HCT116 (cell line): ENCODE results near the gene C1R.

ENCODE experiments used
- CEBPB ChIP-seq: IDR thresholded peaks from 2 replicates; pipeline ENCODE4 v1.6.1; 2012; ENCODE audit warnings: low read depth
- MAX ChIP-seq: IDR thresholded peaks from 2 replicates; pipeline ENCODE4 v1.6.1; 2012
- POLR2A ChIP-seq: IDR thresholded peaks from 2 replicates; pipeline ENCODE4 v1.7.0; 2011; ENCODE audit warnings: borderline replicate concordance; ENCODE audit not compliant: insufficient read depth, insufficient read length; ENCODE audit errors: extremely low read depth
- TCF7L2 ChIP-seq: IDR thresholded peaks from 2 replicates; pipeline ENCODE4 v1.7.0; 2011; ENCODE audit warnings: borderline replicate concordance, inconsistent platforms; ENCODE audit not compliant: insufficient read depth, insufficient read length; ENCODE audit errors: extremely low read depth
- ZBTB33 ChIP-seq: IDR thresholded peaks from 2 replicates; pipeline ENCODE4 v1.6.1; 2011; ENCODE audit warnings: mild to moderate bottlenecking, low read length, moderate library complexity; ENCODE audit not compliant: insufficient replicate concordance; ENCODE audit errors: extremely low read depth
- ZFX ChIP-seq: fragments of 450-650 bp; IDR thresholded peaks from 2 replicates; pipeline ENCODE4 v1.6.1; 2017
- TF ChIP-seq, protein P1 (sequence below), 3 experiments: fragments of 200-600 bp in 1 of 3; sonication (generic) in 1 of 3; IDR thresholded peaks in 2 of 3; conservative IDR thresholded peaks in 1 of 3; 2 replicates each; pipeline ENCODE4 v1.5.1; 2012 to 2017; ENCODE audit warnings: low read depth in 2 of 3, low read length in 2 of 3, antibody characterized with exemption in 1 of 3, borderline replicate concordance in 1 of 3, control low read depth in 1 of 3, mild to moderate bottlenecking in 1 of 3, mixed read lengths in 1 of 3, mixed run types in 1 of 3, moderate library complexity in 1 of 3; ENCODE audit not compliant: insufficient read depth in 1 of 3

GRCh38 chr12:7123806-7124522 lies 31.7 kb upstream of the C1R start:
- TF ChIP-seq CEBPB (no peak), MAX (no peak), ZFX (no peak), ZBTB33 (no peak), POLR2A (no peak), TCF7L2 (no peak)
- TF ChIP-seq, protein P1, sequence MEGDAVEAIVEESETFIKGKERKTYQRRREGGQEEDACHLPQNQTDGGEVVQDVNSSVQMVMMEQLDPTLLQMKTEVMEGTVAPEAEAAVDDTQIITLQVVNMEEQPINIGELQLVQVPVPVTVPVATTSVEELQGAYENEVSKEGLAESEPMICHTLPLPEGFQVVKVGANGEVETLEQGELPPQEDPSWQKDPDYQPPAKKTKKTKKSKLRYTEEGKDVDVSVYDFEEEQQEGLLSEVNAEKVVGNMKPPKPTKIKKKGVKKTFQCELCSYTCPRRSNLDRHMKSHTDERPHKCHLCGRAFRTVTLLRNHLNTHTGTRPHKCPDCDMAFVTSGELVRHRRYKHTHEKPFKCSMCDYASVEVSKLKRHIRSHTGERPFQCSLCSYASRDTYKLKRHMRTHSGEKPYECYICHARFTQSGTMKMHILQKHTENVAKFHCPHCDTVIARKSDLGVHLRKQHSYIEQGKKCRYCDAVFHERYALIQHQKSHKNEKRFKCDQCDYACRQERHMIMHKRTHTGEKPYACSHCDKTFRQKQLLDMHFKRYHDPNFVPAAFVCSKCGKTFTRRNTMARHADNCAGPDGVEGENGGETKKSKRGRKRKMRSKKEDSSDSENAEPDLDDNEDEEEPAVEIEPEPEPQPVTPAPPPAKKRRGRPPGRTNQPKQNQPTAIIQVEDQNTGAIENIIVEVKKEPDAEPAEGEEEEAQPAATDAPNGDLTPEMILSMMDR (IDR thresholded peaks at IDR 0.05 in 2 of 3, conservative IDR thresholded peaks at IDR 0.05 in 1 of 3; ENCODE audit: borderline replicate concordance in 1 of 3, insufficient read depth in 1 of 3, low read depth in 2 of 3, low read length in 2 of 3) = no peak
